HL-60/S4 (cell line): ENCODE results near the gene NEK2.

Source experiments
- in situ Hi-C: fragments of 300-500 bp; cut with MboI; formaldehyde crosslinking; loops from 2 replicates; pipeline ENCODE4 v1.14.3; 2022; ENCODE audit warnings: low sequenced_read_pairs

NEK2 gene

DNA sequence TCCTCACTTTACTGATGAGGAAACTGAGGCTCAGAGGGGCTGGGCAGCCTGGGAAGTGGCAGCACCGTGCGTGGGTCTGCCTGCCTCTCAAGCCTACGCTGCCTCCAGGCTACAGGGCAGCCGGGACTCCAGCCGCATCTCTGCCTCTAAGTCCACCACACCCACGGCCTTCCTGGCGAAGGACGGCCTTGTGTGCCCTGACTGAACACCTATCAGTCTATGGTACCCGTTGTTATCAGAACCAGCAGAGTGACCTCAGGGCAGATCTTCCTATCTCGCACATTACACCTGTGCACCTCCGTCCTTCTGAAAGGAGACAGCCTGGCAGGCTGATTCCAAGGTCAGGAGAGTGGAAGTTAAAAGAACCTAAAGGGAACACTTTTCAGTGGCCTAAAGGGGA, 60.8 kb downstream of the NEK2 start:
- in situ Hi-C loops = no loop called here

DNA sequence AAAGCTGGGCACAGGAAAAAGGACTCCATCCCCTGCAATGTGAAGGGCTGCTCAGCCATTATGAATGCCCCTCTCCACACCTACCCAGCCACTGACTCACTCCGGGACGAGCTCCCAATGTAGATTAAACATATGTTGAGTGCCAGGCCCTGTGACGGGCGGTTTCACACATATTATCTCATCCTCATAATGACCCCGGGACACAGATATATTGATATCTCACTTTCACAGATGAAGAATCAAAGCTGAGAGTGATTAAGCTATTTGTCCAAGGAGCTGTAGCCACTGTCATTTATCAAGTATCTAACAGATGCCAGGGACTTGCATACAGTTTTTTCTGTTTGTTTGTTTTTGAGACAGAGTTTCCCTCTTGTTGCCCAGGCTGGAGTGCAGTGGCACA, 61.5 kb downstream of the NEK2 start:
- in situ Hi-C loops = no loop called here

DNA sequence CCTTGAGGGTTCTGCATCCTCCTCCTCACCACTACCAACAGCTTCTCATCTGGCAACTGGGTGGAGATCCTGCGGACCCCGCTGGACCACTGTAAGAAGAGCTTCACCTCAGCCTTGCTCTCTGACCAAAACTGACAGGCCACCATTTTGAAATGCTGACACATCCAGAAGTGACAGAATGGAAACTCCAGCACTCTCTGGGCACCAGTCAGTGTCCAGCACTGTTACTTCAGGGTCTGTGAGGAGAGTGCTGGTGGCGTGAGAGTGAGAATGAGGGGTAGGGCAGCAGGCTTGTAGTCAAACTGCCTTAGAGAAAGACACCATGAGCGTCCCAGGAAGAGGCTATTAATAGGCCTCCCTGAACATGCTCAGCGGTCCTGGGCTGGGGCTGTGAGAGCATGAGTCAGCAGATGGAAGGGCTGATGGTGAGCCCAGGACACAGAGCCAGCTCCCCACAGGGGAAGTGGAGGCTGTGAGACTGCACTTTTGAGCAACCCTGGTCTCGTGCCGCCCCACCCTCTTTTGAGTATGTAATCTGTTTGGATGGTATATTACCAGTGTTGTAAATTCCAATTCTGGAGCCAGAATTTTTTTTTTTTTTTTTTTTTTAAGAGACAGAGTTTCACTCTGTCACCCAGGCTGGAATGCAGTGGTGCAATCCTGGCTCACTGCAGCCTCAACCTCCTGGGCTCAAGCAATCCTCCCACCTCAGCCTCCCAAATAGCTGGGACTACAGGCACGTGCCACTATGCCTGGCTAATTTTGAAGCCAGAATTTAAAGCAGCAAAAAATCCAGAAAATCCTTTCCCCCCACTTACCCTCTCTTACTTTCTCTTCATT, 62.1 kb downstream of the NEK2 start:
- in situ Hi-C loops = no loop called here

DNA sequence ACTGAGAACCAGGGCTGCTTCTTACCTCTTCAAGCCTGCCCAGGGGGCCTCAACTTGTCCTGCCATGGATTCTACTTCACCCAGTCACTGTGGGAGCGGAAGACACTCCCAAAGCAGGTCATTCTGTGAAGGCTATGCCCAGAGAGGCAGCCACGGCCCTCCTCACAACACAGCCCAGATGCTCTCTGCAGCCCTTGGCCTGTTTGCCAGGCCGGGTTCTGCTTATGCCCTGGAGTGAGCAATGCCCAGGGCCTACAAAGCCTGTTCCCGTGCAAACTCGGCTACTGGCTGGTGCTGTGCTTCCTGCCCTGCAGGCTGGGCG, 62.7 kb downstream of the NEK2 start:
- in situ Hi-C loops = no loop called here
